NCI-H2029 (cell line): Measurements from ENCODE around the gene LRRC4B.

Experiments used
- DNase-seq: peaks from one replicate; lab custom pipeline; 2025; lab: John Stamatoyannopoulos, UW

LRRC4B gene

DNA sequence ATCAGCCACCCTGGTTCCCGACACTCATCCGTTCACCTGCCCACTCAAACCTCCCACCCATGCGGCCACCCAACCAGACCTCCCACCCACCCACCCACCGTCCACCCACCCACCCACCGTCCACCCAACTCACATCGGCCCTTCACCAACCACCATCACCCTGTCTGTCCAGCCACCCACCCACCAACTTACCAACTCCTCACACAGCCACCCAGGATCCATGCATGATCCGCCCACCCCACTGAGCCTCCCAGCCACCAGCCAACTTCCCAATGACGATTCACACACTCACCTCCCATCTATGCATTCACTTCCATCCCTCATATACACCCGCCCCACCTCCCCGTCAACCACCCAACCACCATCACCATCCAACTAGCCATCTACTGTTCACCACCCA lies 61.5 kb downstream of the LRRC4B start:
- no peak for DNase-seq

- no peak for DNase-seq
These were observed 62.2 kb downstream of the LRRC4B start for GRCh38 chr19:50505856-50506611.

GRCh38 chr19:50501568-50502475 lies 66.4 kb downstream of the LRRC4B start:
- no peak for DNase-seq

GRCh38 chr19:50501186-50501567 lies 67.1 kb downstream of the LRRC4B start:
- no peak for DNase-seq

DNA sequence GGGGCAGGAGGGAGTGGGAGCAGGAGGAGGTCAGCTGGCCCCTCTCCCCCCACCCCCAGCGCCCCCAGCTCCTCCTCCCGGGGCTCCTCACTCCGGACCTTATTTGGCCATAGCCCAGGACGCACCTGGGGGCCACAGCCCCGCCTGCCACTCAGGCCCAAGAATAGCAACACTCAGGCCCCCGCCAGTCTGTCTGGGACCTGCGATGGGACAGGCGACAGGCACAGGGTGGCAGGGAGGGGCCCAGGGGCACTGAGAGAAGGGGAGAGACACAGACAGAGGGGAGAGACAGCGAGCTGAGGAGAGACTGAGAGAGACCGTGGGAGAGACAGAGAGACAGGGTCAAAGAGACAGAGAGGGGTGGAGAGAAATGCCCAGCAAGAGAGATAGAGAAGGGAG lies 67.5 kb downstream of the LRRC4B start:
- no peak for DNase-seq

DNA sequence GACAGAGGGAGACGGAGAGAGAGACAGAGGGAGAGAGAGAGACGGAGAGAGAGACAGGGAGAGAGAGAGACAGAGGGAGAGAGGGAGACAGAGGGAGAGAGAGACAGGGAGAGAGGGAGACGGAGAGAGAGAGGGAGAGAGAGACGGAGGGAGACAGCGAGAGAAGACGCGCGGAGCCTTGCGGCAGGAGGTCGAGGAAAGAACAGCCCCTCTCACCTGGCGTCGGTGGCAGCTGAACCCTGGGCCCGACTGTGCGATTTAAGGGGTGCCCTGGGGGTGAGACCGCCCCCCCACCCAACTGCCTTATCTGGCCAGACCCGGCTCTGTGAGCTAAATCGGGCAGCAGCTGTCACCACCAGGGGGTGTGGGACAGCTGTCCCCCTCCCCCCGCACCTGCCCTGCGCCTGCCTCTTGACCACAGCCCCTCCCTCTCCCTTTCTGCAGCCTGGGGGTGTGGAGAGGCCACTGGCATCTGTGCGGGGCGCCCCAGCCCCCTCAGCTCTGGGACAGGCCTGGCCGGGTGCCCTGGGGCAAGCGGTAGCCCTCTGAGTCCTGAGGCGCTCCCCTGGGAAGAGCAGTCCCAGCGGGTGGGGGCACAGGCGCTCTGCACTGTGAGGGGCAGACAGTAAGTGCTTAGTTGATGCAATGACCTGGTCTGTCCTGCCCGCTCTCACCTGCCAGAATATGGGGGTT lies 68.0 kb downstream of the LRRC4B start:
- no peak for DNase-seq

- DNase-seq, result no peak
These were observed 69.8 kb downstream of the LRRC4B start for GRCh38 chr19:50498219-50499056.

GRCh38 chr19:50497022-50497405 lies 71.2 kb downstream of the LRRC4B start:
- DNase-seq, result no peak

DNA sequence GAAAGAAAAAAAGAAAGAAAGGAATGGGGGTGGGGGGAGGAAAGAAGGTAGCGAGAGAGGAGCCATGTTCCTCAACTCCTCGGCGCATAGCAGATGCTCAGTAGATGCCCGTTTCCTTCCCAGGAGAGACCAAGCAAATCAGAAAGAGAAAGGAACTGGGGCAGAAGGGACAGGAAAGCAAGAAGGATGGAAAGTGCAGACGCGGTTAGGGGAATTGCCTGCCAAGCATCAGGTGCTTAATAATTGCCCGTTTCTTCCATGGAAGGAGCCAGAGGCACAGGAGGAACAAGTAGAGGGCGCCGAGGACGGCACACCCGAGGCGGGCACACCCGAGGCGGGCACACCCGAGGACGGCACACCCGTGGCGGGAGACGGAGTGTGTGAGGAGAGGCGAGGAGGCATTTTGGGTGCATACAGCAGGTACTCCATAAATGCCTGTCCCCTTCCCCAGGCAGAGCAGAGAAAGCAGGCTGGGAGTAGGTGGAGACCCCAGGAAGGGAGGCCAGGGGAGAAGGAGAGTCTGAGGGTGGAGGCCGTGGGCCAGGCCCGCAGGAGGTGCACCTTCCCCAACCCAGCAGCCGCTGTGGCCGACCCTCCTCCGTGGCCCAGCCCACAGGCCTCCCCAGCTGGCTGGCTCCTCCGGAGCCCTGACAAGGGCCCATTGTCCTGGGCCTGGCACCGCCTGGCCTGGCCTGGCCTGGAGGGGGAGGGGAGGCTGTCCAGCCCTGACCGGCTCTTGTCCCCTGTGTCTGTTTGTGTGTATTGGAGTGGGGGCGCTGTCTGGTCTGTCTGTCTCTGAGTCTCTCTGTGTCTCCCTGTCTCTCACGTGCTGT lies 71.8 kb downstream of the LRRC4B start:
- no peak for DNase-seq

DNA sequence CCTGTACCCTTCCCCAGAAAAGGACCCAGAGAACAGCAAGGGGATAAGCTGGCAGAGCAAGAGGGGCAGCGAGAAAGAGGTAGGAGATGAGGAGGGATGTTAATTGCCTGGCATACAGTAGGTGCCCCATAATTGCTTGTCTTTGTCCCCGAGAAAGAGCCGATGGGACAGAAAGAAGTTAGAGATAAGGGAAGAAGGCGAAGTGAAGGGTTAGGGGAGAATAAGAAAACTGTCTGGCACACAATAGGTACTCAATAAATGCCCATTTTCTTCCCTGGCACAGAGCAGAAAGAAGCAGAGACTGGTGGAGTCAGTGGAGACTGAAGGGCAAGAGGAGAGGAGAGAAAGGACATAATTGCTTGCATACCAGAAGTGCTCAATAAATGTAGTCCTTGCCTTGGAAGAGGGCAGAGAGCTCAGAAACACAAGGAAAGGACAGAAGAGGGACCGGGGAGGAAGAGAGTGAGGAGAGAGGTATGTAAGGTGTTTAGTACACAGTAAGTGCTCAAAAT lies 73.2 kb downstream of the LRRC4B start:
- DNase-seq, result no peak

DNA sequence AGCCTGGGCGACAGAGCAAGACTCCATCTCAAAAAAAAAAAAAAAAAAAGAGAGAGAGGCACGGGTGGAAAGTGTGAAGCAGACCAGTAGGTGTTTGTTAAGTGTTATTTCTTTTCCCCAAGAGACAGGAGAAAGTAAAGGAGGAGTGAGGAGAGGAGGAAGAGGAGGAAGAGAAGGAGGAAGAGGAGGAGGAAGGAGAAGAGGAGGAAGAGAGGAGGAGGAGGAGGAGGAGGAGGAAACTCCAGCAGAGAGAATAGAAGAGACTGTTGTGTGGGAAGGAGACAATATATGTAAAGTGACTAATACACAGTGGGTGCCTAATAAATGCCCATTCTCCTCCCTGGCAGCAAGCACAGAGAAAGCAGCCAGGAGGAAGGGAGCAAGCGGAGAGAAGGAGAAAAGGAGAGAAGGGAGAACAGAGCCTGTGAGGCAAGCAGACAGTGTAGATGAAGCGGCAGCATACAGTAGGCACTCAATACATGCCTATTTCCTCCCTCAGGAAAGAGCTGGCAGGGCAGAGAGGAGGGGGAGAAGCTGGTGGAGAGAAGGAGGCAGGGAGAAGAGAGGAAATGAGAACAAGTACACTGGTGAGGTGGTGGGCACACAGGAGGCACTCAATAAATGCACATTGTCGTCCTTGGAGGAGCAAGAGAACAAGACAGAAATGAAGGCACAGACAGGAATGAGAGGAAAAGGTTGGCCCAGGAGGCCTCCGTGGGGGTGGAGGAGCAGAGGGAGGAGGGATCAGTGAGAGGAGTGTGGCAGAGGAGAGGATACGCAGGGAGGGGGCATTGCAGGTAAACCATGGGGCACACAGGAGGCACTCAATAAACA lies 73.8 kb downstream of the LRRC4B start:
- no peak for DNase-seq

DNA sequence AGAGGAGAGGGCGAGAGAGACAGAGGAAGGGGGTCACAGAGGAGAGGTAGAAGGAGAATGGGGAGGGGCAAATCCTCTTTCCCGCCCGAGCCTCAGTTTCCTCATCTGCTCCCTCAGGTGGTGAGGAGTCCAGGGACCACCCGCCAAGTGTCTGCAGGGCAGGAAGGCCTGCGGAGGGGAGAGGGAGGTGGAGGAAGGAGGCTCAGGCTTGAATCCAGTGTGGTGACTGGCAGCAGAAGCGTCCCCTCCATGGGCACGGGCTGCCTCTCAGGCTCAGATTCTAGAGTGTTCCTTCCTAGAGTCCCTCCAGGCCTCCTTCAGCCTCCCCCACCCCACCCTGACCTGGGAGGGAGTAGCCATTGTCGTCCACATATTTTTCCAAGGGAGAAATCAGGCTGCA lies 75.1 kb downstream of the LRRC4B start:
- DNase-seq, result no peak

DNA sequence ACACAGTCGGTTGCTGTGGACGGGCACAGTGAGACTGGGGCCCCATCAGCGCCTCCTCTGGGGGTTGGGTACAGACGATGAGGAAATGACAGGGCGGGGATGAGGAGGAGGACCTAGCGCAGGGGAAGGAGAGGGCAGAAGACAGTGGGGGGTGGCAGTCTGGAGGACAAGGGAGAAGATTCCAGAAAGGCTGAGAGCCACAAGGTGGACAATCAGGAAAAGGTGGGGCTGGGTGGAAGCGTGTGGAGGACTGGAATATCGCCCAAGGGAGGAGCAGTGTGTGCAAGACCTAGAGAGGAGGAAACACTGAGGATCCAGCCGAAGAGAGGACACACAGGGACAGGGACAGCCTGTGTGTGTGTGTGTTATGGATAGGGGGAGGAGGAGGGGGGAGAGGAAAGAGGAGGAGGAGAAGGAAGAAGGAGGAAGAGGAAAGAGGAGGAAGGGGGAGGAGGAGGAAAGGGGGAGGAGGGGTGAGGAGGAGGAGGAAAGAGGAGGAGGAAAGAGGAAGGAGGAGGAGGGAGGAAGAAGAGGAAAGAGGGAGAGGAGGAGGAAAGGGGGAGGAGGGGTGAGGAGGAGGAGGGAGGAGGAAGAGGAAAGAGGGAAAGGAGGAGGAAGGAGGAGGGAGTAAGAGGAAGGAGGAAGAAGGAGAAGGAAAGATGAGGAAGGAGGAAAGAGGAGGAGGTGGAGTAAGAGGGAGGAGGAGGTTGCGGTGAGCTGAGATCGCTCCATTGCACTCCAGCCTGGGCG lies 75.8 kb downstream of the LRRC4B start:
- DNase-seq, result no peak

DNA sequence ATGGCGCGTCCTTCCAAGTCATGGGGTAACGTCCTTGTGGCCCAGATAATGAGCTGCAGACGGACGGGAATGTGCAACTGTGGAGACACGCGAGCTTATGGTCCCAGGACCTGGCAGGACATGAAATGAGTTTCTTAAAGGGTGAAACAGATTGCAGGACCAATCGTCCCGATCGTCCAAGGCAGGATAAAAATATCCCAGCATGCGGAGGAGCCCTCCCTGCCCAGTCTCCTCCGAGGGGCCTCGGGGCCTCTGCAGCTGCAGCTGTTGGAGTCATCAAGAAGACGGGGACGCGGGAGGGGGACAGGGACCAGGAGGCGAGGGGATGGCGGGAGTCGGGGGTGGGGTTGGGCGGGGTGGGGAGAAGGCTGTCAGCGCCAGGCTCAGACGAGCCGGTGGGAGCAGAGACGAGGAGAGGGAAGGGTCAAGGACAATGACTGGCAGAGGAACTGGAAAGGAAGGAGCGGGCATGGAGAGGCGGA lies 77.2 kb downstream of the LRRC4B start:
- no peak for DNase-seq

GRCh38 chr19:50490411-50490811 lies 77.8 kb downstream of the LRRC4B start:
- no peak for DNase-seq

DNA sequence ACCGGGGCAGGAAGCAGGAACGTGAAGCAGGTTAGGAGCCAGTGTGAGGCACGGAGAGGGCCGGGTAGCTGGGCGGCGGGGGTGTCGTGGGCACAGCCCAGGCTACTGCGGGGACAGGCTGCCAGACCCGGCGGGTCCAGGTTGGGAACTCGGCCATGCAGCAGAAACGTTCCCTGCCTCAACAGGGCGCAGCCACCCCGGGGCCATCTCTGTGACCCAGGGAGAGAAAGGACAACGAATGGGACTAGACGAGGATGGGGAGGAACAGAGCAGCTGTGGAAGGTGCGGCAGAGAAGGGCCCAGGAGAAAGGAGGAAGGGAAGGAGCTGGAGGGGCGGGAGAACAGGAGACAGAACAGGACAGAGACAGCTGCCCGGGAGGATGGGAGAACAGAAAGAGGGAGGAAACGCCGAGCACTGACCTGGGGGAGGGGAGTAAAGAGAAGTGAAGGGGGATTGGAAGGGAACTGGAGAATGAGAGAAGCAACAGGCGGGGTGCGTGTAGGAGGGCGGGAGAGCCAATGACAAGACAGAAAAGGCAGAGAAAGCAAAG lies 78.7 kb downstream of the LRRC4B start:
- no peak for DNase-seq

- no peak for DNase-seq
These were observed 79.6 kb downstream of the LRRC4B start for GRCh38 chr19:50488389-50489194.
